Astrocyte (in vitro differentiated cells and primary cell): ENCODE measurements around the gene EEF2KMT. TPM values are rescaled to one million over a fixed set of nuclear protein-coding genes. Genes with fewer than 3 reads are reported as not detected.
A peak's percentile ranks its signal among the peaks of the same experiment; 100 is the strongest.
"Not testable (repeated sequence)": the region's sequence is repeated elsewhere in the genome, so short reads cannot be mapped to it uniquely, and the experiment has no call there.

Experiments used
- DNase-seq: peaks from one replicate; pipeline ENCODE4 v3.0.0-alpha.2; 2010; ENCODE audit warnings: low read depth
- FAIRE-seq: peaks from 2 replicates; lab custom pipeline; 2011; peaks lifted over from hg19 to GRCh38; lab: Jason Lieb, UNC
- H2AFZ ChIP-seq: 2 replicates; pipeline ENCODE4 v1.6.0; 2012; ENCODE audit warnings: low read depth, low read length, inconsistent platforms
- H3K27ac ChIP-seq: 2 replicates; pipeline ENCODE4 v1.5.1; 2011; ENCODE audit warnings: low read depth, low read length, inconsistent platforms
- H3K27me3 ChIP-seq: 2 replicates; pipeline ENCODE4 v1.6.0; 2011; ENCODE audit warnings: low read length, inconsistent platforms; ENCODE audit not compliant: insufficient read depth
- H3K36me3 ChIP-seq: 2 replicates; pipeline ENCODE4 v1.5.1; 2011; ENCODE audit warnings: low read length, inconsistent platforms; ENCODE audit not compliant: insufficient read depth
- H3K4me1 ChIP-seq: 2 replicates; pipeline ENCODE4 v1.5.1; 2011; ENCODE audit warnings: low read length, inconsistent platforms; ENCODE audit not compliant: insufficient read depth
- H3K4me2 ChIP-seq: 2 replicates; pipeline ENCODE4 v1.6.0; 2012; ENCODE audit warnings: low read length, inconsistent platforms
- H3K4me3 ChIP-seq: 2 replicates; pipeline ENCODE4 v1.5.1; 2011; ENCODE audit warnings: low read depth, mild to moderate bottlenecking, low read length, inconsistent platforms; ENCODE audit not compliant: insufficient read depth
- H3K79me2 ChIP-seq: 2 replicates; pipeline ENCODE4 v1.6.0; 2012; ENCODE audit warnings: mild to moderate bottlenecking, low read length, inconsistent platforms; ENCODE audit not compliant: insufficient read depth
- H3K9ac ChIP-seq: 2 replicates; pipeline ENCODE4 v1.6.0; 2012; ENCODE audit warnings: mild to moderate bottlenecking, low read length, inconsistent platforms
- H3K9me3 ChIP-seq: 2 replicates; pipeline ENCODE4 v1.5.1; 2012; ENCODE audit warnings: low read depth, mild to moderate bottlenecking, low read length, inconsistent platforms; ENCODE audit not compliant: insufficient read depth
- H4K20me1 ChIP-seq: 2 replicates; pipeline ENCODE4 v1.6.0; 2012; ENCODE audit warnings: low read length, inconsistent platforms; ENCODE audit not compliant: insufficient read depth
- H3K27ac Mint-ChIP-seq: one replicate; pipeline ENCODE4 v1.8.0; 2021; ENCODE audit warnings: mild to moderate bottlenecking, mixed read lengths; ENCODE audit not compliant: unreplicated experiment
- H3K27me3 Mint-ChIP-seq: one replicate; pipeline ENCODE4 v1.8.0; 2021; ENCODE audit warnings: low read depth, mixed read lengths; ENCODE audit not compliant: unreplicated experiment
- H3K36me3 Mint-ChIP-seq: one replicate; pipeline ENCODE4 v1.8.0; 2021; ENCODE audit warnings: low read depth, mixed read lengths; ENCODE audit not compliant: unreplicated experiment
- H3K4me1 Mint-ChIP-seq: one replicate; pipeline ENCODE4 v1.8.0; 2021; ENCODE audit warnings: low read depth, mixed read lengths; ENCODE audit not compliant: unreplicated experiment
- H3K4me3 Mint-ChIP-seq: one replicate; pipeline ENCODE4 v1.8.0; 2021; ENCODE audit warnings: mild to moderate bottlenecking, moderate library complexity, mixed read lengths; ENCODE audit not compliant: unreplicated experiment
- H3K9me3 Mint-ChIP-seq: one replicate; pipeline ENCODE4 v1.8.0; 2021; ENCODE audit warnings: mild to moderate bottlenecking, mixed read lengths; ENCODE audit not compliant: unreplicated experiment
- total RNA-seq: library from RNA; stranded (reverse); gene quantifications from 2 replicates; pipeline ENCODE4 v1.2.1, GENCODE V29; 2021
- TF ChIP-seq, protein P1 (sequence below): IDR thresholded peaks from 2 replicates; pipeline ENCODE4 v1.5.1; 2011; ENCODE audit warnings: low read depth, mild to moderate bottlenecking, inconsistent platforms, low read length, moderate library complexity; ENCODE audit not compliant: insufficient read depth

Gene EEF2KMT
- total RNA-seq, 1 donor from 2014 or later, result 9.2 TPM

DNA sequence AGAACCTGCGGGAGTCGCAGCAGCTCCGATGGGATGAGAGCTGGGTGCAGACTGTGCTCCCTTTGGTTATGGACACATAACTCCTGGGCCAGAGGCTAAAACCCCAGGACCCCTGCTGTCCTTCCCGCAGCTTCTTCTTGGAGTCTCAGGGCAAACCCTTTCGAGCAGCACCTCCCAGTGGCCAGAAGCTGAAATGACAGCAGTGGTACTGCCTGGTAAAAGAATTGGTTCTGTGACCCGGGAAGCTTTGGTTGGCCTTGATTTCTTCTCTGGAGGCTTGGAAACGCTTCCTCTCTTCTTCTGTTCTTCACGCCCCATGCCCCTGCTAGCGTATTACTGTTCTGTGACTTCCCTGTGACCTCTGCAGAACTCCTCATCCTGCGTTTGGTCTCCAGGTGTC, 12.8 kb downstream of the EEF2KMT start:
- TF ChIP-seq, protein P1, sequence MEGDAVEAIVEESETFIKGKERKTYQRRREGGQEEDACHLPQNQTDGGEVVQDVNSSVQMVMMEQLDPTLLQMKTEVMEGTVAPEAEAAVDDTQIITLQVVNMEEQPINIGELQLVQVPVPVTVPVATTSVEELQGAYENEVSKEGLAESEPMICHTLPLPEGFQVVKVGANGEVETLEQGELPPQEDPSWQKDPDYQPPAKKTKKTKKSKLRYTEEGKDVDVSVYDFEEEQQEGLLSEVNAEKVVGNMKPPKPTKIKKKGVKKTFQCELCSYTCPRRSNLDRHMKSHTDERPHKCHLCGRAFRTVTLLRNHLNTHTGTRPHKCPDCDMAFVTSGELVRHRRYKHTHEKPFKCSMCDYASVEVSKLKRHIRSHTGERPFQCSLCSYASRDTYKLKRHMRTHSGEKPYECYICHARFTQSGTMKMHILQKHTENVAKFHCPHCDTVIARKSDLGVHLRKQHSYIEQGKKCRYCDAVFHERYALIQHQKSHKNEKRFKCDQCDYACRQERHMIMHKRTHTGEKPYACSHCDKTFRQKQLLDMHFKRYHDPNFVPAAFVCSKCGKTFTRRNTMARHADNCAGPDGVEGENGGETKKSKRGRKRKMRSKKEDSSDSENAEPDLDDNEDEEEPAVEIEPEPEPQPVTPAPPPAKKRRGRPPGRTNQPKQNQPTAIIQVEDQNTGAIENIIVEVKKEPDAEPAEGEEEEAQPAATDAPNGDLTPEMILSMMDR, result peak; percentile 45
- H4K20me1 ChIP-seq, H3K4me2 ChIP-seq, FAIRE-seq, H3K9me3 Mint-ChIP-seq, H3K79me2 ChIP-seq, H3K4me3 Mint-ChIP-seq, H3K4me3 ChIP-seq, H2AFZ ChIP-seq, H3K27me3 Mint-ChIP-seq, H3K27ac Mint-ChIP-seq, H3K4me1 ChIP-seq, H3K27me3 ChIP-seq, H3K9me3 ChIP-seq, H3K9ac ChIP-seq, H3K27ac ChIP-seq, DNase-seq, H3K4me1 Mint-ChIP-seq, H3K36me3 Mint-ChIP-seq, H3K36me3 ChIP-seq: not testable (repeated sequence)

DNA sequence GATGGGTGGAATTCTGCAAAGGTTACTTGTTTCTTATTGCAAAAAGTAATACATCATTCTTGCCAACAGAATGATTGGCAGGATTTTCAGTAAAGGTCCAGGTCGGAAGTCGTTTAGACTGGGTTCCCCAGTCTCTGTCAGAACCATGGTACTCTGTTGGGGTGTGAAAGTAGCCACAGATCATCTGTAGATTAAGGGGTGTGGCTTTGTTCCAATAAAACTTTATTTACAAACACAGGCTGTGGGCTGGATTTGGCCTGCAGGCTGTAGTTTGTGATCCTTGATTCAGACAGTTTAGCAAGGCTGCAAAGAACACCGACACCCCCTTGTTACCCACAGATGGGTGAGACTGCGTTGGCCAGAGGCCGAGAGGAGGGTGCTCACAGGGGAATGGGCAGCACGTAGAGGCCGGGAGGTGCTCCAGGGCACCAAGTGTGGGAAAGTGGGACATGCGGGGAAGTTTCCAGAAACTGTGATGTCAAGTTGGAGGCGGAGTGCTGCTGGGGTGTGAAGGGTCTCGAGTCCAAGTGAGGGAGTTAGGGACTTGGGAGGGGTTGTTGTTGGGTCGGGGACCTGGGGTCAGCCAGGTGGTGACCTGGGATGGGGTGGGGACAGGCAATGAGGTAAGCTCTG, 13.4 kb downstream of the EEF2KMT start:
- not testable (repeated sequence) for H3K9me3 ChIP-seq, DNase-seq, H3K27ac Mint-ChIP-seq, FAIRE-seq, H2AFZ ChIP-seq, H3K4me1 Mint-ChIP-seq, H3K9me3 Mint-ChIP-seq, H3K36me3 ChIP-seq, H3K4me3 Mint-ChIP-seq, H3K4me3 ChIP-seq, H3K27ac ChIP-seq, H3K27me3 Mint-ChIP-seq, H4K20me1 ChIP-seq, H3K27me3 ChIP-seq, H3K9ac ChIP-seq, H3K79me2 ChIP-seq, H3K4me1 ChIP-seq, H3K4me2 ChIP-seq, H3K36me3 Mint-ChIP-seq

DNA sequence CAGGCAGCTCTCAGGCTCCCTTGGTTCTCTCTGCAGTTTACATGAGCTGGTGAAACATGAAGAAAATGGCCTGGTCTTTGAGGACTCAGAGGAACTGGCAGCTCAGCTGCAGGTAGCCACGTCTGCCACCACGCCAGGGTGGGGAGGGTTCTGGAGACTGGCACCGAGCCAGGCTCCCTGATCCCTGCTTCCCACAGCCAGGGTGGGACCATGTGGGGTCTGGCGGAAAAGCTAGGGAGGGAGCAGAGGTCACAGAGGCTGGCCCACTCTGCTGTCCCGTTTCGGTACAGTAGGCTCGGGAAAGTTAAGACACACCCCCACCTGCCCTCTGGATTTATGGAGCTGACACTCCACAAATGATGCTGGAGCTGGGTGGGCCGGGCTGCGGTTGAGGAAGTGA, 13.9 kb downstream of the EEF2KMT start:
- H3K36me3 ChIP-seq, FAIRE-seq, H3K9ac ChIP-seq, H3K9me3 ChIP-seq, H3K27ac Mint-ChIP-seq, H3K36me3 Mint-ChIP-seq, H3K4me3 ChIP-seq, H3K9me3 Mint-ChIP-seq, H3K79me2 ChIP-seq, H4K20me1 ChIP-seq, H3K4me3 Mint-ChIP-seq, H3K27ac ChIP-seq, H3K27me3 Mint-ChIP-seq, H3K4me1 Mint-ChIP-seq, H2AFZ ChIP-seq, DNase-seq, H3K4me2 ChIP-seq, H3K4me1 ChIP-seq, H3K27me3 ChIP-seq: not testable (repeated sequence)

- not testable (repeated sequence) for H4K20me1 ChIP-seq, H3K9me3 Mint-ChIP-seq, H3K36me3 Mint-ChIP-seq, H3K27me3 ChIP-seq, H3K27me3 Mint-ChIP-seq, H3K4me1 Mint-ChIP-seq, H2AFZ ChIP-seq, H3K4me1 ChIP-seq, DNase-seq, H3K9ac ChIP-seq, FAIRE-seq, H3K4me3 ChIP-seq, H3K4me3 Mint-ChIP-seq, H3K36me3 ChIP-seq, H3K9me3 ChIP-seq, H3K27ac ChIP-seq, H3K27ac Mint-ChIP-seq, H3K79me2 ChIP-seq, H3K4me2 ChIP-seq
Measured at GRCh38 chr16:5080996-5081395, 16.6 kb downstream of the EEF2KMT start.

DNA sequence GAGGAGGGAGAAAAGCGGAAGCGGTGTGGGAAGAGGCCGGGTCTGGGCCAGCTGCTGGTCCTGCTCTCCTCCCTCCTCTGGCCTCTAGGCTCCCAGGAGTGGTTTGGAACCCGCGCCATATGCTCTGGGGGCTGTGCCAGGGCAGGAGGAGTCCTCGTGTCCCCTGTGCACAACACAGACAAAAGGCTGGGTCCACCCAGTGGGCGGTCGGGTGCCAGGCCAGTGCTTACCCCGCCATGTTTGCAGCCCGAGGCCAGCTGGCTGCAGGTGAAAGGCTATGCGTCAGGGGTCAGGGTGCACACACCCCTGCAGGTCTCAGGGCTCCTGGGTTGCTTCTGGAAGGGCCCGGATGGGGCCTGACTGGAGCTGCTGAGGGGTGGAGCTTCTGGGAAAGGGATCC, 17.1 kb downstream of the EEF2KMT start:
- not testable (repeated sequence) for H3K36me3 ChIP-seq, H3K79me2 ChIP-seq, H3K27me3 Mint-ChIP-seq, H3K9me3 ChIP-seq, FAIRE-seq, H3K4me1 ChIP-seq, H3K27me3 ChIP-seq, DNase-seq, H3K9ac ChIP-seq, H3K9me3 Mint-ChIP-seq, H3K4me1 Mint-ChIP-seq, H3K4me2 ChIP-seq, H3K27ac Mint-ChIP-seq, H2AFZ ChIP-seq, H3K4me3 Mint-ChIP-seq, H3K4me3 ChIP-seq, H3K27ac ChIP-seq
- peaks cover 13% of the 10 kb centered on the region for H4K20me1 ChIP-seq
- H3K36me3 Mint-ChIP-seq, result peaks cover 13% of the 10 kb centered on the region
